Right lobe of liver (tissue), 6 donors: ENCODE data around the gene NMUR1. TPM values are rescaled to one million over a fixed set of nuclear protein-coding genes. Genes with fewer than 3 reads are reported as not detected.
A peak's percentile ranks its signal among the peaks of the same experiment; 100 is the strongest.
"Not testable (repeated sequence)": the region's sequence is repeated elsewhere in the genome, so short reads cannot be mapped to it uniquely, and the experiment has no call there.

Experiments
- ATAC-seq, 4 donors: fragments of 200-7000 bp; cut with Tn5 transposase; one replicate each; pipeline ENCODE4 v1.9.1; 2020; ENCODE audit warnings: mild to moderate bottlenecking in 4 of 4, moderate library complexity in 4 of 4
- DNase-seq, 3 donors: peaks; one replicate each; pipeline ENCODE4 v3.0.0-alpha.2; 2020
- H3K27ac ChIP-seq, 3 donors: fragments of 200-600 bp; one replicate each; pipeline ENCODE4 v1.8.0; 2022
- H3K27me3 ChIP-seq, 2 donors: fragments of 200-600 bp; one replicate each; pipeline ENCODE4 v1.8.0; 2022
- H3K36me3 ChIP-seq, 4 donors: fragments of 200-600 bp; sonication (generic) in 1 of 4; one replicate each; pipeline versions ENCODE4 v1.5.1 to v1.8.0; 2017 to 2022; ENCODE audit warnings: control low read depth in 1 of 4
- H3K4me1 ChIP-seq, 4 donors: fragments of 200-600 bp; sonication (generic) in 1 of 4; one replicate each; pipeline versions ENCODE4 v1.5.1 to v1.8.0; 2017 to 2022; ENCODE audit warnings: control low read depth in 1 of 4
- H3K4me3 ChIP-seq, 3 donors: fragments of 200-600 bp; one replicate each; pipeline ENCODE4 v1.8.0; 2022
- H3K9me3 ChIP-seq, 4 donors: fragments of 200-600 bp; sonication (generic) in 1 of 4; one replicate each; pipeline versions ENCODE4 v1.5.1 to v1.8.0; 2017 to 2022; ENCODE audit warnings: control low read depth in 1 of 4
- POLR2A ChIP-seq: fragments of 450-650 bp; IDR thresholded peaks from one replicate; pipeline ENCODE4 v1.6.1; 2017; ENCODE audit warnings: antibody characterized with exemption, mild to moderate bottlenecking
- WGBS: methylation state at CpG from one replicate; pipeline ENCODE4 v1.1.6; 2018; ENCODE audit warnings: low coverage, low lambda C conversion rate; ENCODE audit not compliant: insufficient coverage; ENCODE audit errors: missing lambda C conversion rate; 5-methylcytosine and 5-hydroxymethylcytosine counted together
- intact Hi-C, 2 donors: fragments of 100-400 bp; cut with DNase I; formaldehyde crosslinking; loops; one replicate each; pipeline versions ENCODE4 v1.11.2 to v1.14.1; 2022
- long read RNA-seq: library from polyadenylated mRNA; unstranded; transcript quantifications from one replicate; pipeline ENCODE4 v2.0.0, GENCODE V29; 2019
- total RNA-seq, 6 experiments: library from RNA; depleted of rRNA in 2 of 6; stranded (reverse); fragments of >200 nt in 2 of 6; fragmentation: NEBNext Ultra II Directional in 3 of 6; extraction: Animal tissue kit (Norgen Biotek cat#: 25700) in 3 of 6; gene quantifications; one replicate each; pipeline versions ENCODE4 v1.1.0 to v1.2.4, GENCODE V29; 2016 to 2023
- TF ChIP-seq, protein P1 (sequence below), 4 donors: fragments of 200-600 bp in 3 of 4; fragments of 450-650 bp in 1 of 4; IDR thresholded peaks; one replicate each; pipeline versions ENCODE4 v1.5.1 to v1.8.0; 2016 to 2022; ENCODE audit warnings: antibody characterized with exemption in 4 of 4, mild to moderate bottlenecking in 2 of 4
- donor health status: DM: no; HTN: yes; CAD: no.
- donor health status: DM: no; HTN: no; CAD: no.
- donor health status: DM: no; HTN: no; CAD: no.
- donor health status: DM: no; HTN: yes; CAD: no.
- donor health status: DM: no; HTN: yes; CAD: no.

NMUR1 gene, protein sequence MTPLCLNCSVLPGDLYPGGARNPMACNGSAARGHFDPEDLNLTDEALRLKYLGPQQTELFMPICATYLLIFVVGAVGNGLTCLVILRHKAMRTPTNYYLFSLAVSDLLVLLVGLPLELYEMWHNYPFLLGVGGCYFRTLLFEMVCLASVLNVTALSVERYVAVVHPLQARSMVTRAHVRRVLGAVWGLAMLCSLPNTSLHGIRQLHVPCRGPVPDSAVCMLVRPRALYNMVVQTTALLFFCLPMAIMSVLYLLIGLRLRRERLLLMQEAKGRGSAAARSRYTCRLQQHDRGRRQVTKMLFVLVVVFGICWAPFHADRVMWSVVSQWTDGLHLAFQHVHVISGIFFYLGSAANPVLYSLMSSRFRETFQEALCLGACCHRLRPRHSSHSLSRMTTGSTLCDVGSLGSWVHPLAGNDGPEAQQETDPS
- total RNA-seq: under 1 TPM; 0.11 to 0.66 (median 0.36) TPM
- long read RNA-seq: 0 reads

DNA sequence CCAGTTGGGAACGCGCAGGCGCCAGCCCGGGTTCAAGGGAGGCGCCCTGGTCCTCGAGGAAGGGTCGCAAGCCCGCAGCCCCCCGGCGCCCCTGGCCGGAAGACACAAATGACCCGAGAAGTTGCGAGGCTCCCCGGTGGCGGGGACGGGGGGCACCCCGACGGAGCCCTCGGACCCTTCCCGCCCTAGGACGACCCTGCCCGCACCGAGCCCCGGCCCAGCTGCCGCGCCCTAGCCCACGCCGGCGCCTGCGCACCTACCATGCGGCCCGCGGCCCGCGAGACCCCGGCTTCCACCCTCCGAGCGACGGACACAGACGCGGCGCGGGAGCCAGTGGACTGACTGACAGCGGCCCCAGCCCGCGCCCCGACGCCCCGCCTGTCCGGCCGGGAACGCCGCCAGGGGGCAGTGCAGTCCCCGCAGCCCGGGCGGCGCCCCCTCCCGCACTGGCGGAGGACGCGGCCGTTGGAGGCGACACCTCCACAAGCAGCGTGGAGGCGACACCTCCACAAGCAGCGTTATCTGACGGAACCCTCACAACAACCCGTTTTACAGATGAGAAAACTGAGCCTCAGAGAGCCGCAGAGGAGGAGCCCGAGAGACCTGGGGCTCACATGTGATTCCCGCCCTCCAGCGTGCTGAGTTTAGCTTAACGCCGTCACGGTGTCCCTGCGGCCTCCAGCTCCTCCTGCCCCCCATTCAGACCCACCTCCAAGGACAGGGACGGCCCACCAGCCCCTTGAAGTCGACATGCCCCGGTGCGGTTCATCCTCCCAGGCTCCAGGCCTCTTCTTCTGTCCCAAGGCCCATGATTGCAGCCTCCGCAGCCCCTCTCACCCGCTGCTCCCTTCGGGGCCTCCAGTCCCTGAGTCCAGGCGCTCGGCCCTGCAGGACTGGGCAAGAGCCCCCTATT is at the start of gene NMUR1:
NMUR1 (minus strand) TSS at position 347 of the 913 bp plus-strand sequence; CDS start at position 263, 84 bp downstream.
- Histone ChIP-seq H3K9me3 (no peaks in the 10 kb centered on the region), H3K27me3 (peaks cover 0 to 4% of the 10 kb centered on the region in 2 donors), H3K4me1 (no peaks in the 10 kb centered on the region), H3K36me3 (no peaks in the 10 kb centered on the region), H3K27ac (peak within 1 kb of the TSS in 1 of 3 donors; percentile 51), H3K4me3 (peak within 1 kb of the TSS; percentile 35 to 39 (median 37))
- intact Hi-C loops: no loop called here
- TF ChIP-seq POLR2A: no peak
- TF ChIP-seq, protein P1, sequence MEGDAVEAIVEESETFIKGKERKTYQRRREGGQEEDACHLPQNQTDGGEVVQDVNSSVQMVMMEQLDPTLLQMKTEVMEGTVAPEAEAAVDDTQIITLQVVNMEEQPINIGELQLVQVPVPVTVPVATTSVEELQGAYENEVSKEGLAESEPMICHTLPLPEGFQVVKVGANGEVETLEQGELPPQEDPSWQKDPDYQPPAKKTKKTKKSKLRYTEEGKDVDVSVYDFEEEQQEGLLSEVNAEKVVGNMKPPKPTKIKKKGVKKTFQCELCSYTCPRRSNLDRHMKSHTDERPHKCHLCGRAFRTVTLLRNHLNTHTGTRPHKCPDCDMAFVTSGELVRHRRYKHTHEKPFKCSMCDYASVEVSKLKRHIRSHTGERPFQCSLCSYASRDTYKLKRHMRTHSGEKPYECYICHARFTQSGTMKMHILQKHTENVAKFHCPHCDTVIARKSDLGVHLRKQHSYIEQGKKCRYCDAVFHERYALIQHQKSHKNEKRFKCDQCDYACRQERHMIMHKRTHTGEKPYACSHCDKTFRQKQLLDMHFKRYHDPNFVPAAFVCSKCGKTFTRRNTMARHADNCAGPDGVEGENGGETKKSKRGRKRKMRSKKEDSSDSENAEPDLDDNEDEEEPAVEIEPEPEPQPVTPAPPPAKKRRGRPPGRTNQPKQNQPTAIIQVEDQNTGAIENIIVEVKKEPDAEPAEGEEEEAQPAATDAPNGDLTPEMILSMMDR (IDR thresholded peaks at IDR 0.05): peak; percentile 56 to 81 (median 71)
- peak in 2 of 3 donors; percentile 66 to 71 for DNase-seq
- peak; percentile 69 to 87 (median 76) for ATAC-seq
- 16% methylated on average over 14 of the region's 85 CpGs for WGBS

DNA sequence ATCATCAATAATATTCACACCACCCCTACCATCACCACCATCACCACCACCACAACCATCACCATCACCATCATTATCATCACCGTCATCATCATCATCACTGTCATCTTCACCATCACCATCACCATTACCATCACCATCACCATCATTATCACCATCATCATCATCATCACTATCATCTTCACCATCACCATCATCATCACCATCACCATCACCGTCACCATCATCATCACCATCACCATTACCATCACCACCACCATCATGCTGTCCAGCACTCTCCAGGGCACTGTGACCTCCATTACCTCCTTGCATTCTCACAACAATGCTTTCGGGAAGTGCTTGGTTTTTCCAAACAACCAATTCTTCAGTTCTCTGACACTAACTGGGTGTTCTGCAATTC is 49.3 kb upstream of the NMUR1 start:
- intact Hi-C loops: no loop called here
- Histone ChIP-seq H3K27ac (no peak overlapping the region), H3K36me3 (no peaks in the 10 kb centered on the region), H3K9me3 (no peaks in the 10 kb centered on the region), H3K27me3 (no peaks in the 10 kb centered on the region), H3K4me1 (no peaks in the 10 kb centered on the region), H3K4me3 (no peak overlapping the region)
- 84% methylated on average over 2 of the region's 3 CpGs for WGBS
- no peak for TF ChIP-seq POLR2A
- TF ChIP-seq, protein P1 (IDR thresholded peaks at IDR 0.05): no peak
- ATAC-seq (no peak), DNase-seq (no peak)

DNA sequence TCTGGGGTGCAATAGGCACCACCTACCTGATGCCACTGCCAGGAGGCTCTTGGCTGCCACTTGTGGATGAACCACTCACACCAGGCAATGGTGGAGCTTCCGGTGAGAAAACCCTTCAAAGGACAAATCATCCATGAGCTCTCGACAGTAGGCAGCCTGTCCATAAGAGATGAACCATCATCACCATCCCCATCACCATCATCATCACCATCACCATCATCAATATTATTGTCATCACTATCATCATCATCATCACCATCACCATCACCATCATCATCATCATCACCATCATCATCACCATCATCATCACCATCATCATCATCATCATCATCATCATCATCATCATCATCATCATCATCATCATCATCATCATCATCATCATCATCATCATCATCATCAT is 48.4 kb upstream of the NMUR1 start:
- whole genome bisulfite sequencing: 100% methylated on average over 1 of the region's 2 CpGs
- H3K36me3 ChIP-seq, H3K4me3 ChIP-seq, H3K9me3 ChIP-seq, DNase-seq, intact Hi-C loops, H3K27me3 ChIP-seq, H3K27ac ChIP-seq, H3K4me1 ChIP-seq, ATAC-seq: not testable (repeated sequence)

DNA sequence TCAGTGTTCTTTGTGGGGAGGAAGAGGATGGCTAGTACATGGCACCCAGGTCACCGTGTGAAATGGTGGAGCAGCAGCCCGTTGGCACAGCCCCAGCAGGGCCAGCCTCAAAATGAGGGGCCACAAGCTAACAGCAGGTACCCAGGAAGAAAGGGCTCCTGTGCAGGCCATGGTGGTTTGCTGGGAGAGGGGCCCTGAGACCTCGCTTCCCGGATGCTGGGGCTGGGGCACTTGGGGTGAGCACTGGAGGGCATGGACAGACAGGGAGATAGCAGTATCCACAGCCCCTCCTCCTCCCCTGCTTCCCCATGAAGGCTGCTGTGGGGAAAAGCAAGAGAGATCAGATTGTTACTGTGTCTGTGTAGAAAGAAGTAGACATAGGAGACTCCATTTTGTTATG is 46.2 kb upstream of the NMUR1 start:
- H3K27me3 ChIP-seq: no peaks in the 10 kb centered on the region
- no peaks in the 10 kb centered on the region for H3K4me1 ChIP-seq
- TF ChIP-seq, protein P1 (IDR thresholded peaks at IDR 0.05): no peak
- no peak for TF ChIP-seq POLR2A
- no peaks in the 10 kb centered on the region for H3K36me3 ChIP-seq
- 93% methylated on average over 2 of the region's 4 CpGs for WGBS
- no peak overlapping the region for H3K4me3 ChIP-seq
- intact Hi-C loops: no loop called here
- DNase-seq (no peak), ATAC-seq (no peak)
- H3K9me3 ChIP-seq: no peaks in the 10 kb centered on the region
- H3K27ac ChIP-seq: no peak overlapping the region
